HG03571 (cell line): ENCODE data around the gene PDE5A.
A peak's percentile ranks its signal among the peaks of the same experiment; 100 is the strongest.
"Not testable (repeated sequence)": the region's sequence is repeated elsewhere in the genome, so short reads cannot be mapped to it uniquely, and the experiment has no call there.

Source experiments
- ATAC-seq: cut with Tn5 transposase; IDR thresholded peaks from one replicate; pipeline ENCODE4 v1.9.1; 2021; ENCODE audit not compliant: unreplicated experiment

Gene PDE5A

DNA sequence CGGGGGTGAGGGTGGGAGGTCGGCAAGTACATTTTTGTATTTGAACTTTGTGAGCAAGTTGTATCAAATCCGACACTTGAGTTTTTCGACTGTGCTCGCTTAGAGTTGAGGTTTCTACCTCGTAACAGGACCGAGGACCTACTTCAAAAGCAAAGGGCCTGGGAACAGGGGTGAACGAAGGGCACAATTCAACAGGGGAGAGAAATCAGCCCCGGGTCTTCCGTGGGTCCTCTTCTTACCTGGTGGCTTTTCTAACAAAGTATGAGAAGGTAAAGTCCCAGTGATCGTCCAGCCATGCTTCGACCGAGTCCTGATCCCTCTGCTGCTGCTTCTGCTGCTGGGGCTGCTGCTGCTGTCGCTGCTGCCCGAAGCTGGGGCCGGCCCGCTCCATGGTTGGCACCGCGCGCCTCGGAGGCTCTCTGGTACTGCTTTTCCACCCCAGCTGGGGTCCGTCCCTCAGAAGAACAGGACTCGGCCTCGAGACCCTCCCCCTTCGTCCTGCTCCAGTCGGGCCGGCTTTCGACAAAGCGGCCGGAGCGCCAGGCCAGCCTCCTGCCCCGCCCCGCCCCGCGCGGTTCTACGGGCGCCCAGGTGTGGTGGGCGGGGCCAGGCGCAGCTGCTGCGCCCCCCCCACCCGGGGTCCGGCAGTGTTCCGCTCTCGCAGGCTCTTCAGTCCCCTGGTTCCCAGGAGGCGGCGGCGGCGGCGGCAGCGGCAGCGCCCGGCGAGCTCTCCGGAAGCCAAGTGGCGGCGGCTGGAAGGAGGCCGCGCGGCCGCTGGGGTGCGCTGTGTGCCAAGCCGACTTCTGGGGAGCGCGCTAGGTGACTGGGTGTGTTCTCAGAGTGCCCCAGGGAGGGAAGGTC, at the start of gene PDE5A:
TSS of gene PDE5A (minus strand) at position 524 of the 861 bp plus-strand sequence. CDS start at position 391, 133 bp downstream.
- peak; percentile 90 for ATAC-seq

DNA sequence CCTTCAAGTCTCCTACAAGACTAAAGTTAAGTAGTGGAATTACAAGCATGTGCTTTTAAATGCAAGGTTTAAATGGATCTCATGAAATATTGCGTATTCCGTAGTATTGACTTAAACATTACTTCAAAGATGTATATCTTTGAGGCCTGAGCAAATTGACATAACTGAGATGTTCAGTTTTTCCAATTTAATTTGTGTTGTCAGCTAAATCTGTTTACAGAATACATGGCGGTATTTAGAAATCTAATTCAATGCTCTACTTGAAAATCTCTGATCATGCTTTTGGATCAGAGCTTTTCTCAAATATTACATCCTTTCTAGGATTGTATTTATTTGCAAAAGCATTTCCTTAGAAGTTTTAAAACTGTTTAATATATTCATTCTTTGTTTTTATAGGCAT, 47.5 kb upstream of the PDE5A start:
- no peak for ATAC-seq

DNA sequence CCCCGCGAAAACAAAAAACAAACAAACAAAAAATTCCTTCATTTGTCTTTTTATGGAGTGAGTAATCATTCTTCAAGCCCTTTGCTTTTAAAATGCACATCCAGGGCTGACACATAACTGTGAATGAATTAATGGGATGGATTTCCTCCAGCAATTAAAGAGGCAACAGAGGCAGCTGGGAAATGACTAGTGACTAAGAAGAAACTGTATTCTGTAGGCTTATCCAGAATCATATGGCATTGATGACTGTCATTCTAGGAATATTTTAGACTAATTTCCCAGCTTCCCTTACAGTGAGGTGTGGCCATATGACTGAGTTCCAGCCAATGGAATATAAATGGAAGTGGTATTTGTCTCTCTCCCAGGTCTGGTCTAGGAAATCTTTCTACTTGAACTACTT, 46.8 kb upstream of the PDE5A start:
- no peak for ATAC-seq

DNA sequence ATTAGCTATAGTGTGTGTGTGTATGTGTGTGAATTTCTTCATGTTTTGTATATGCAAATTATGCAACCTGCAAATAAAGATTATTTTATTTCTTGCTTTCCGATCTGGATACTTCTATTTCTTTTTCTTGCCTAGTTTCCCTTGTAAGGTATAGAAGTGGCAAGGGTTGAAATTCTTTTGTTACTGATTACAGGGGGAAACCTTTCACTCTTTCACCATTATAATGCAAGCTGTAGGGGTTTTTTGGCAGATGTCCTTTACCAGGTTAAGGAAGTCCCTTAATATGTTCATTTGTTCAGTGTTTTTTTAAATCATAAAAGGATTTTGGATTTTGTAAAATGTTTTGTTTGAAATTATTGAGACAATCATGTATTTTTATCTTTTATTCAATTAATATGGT, 44.3 kb upstream of the PDE5A start:
- no peak for ATAC-seq

DNA sequence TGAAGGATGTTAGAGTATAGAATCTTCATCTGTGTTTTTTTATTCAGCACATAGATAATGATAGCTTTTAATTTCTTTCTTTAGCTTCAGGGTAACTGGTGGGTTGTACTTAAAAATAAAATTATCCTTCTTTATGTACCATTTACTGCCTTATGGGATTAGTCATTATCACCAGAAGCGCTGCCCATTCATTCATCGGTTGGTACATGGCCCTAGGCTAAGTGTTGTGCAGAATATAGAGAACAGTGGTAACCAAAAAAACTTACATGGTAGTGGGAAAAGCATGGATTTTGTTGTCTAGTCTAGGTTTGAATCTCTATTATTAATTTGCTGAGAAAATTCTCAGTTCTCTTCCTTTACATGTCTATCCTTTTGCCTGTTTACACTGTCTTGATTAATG, 43.5 kb upstream of the PDE5A start:
- ATAC-seq = no peak

DNA sequence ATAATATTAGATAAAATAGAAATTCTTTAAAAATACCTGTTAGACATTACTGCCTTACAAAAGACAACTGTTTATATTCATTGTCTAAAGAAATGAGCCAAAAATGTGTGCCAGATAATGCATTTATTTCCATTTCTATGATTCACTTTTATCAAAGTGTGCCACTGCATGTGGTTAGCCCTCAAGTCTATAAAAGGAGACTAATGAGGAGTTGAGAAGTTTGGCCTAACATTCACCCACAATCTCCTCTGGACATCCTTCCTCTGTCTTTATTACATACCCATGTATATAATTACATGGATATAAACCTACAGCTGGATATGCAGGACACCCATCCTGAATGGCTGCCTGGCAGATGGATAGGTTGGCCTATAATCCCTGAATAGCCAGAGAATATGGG, 42.6 kb upstream of the PDE5A start:
- ATAC-seq = no peak

DNA sequence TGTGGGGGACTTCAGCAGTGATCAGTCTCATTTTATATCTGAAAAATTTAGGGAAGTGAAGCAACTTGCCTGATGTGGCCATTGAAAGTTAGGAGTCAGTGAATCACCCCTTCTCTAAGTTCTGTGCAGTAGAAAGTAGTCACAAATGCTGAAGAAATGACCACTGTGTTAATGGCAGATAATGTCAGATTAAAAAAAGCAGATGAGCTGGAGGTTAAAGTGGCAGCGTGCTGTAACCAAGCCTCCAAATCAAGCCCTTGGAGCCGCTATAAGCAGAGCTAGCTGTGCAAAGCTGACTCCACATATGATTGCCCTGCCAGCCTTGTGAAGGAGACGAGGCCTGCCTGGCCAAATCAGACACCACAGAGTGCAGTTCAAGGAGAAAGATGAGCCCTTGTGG, 39.2 kb upstream of the PDE5A start:
- ATAC-seq = no peak

DNA sequence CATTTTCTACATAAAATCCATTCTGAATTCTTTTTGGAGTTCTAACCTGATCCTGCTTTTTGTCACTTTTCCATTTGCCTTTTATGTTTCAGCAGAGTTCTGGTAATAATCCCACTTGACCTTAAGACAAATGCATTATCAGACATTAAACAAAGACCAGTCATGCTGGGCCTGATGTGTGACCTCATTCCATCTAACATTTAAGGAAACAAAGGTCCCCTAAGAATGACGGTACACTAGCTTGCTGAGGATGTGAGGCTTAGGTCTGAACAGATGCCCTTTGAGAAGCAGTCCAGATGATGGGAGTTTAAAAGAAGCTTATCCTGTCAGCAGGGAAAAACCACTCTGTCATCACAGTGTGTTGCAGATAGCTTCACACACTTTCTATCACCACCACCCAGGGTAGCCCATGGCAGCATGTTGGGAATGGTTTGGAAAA, 38.1 kb upstream of the PDE5A start:
- no peak for ATAC-seq

DNA sequence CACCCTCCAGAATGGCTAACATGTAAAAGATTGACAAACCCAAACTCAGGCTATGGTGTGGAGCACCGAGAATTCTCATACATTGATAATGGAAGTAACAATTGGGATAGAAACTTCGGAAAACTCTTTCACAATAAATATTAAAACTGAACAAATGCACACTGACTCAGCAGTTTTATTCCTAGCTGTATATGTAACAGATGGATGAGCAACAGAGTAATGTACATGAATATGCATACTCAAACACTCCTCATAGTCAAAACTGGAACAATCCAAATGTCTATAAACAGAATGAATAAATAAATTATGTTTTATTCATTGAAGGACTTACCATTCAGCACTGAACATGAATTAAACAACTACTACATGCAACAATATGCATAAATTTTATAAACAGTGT, 37.1 kb upstream of the PDE5A start:
- ATAC-seq = no peak

DNA sequence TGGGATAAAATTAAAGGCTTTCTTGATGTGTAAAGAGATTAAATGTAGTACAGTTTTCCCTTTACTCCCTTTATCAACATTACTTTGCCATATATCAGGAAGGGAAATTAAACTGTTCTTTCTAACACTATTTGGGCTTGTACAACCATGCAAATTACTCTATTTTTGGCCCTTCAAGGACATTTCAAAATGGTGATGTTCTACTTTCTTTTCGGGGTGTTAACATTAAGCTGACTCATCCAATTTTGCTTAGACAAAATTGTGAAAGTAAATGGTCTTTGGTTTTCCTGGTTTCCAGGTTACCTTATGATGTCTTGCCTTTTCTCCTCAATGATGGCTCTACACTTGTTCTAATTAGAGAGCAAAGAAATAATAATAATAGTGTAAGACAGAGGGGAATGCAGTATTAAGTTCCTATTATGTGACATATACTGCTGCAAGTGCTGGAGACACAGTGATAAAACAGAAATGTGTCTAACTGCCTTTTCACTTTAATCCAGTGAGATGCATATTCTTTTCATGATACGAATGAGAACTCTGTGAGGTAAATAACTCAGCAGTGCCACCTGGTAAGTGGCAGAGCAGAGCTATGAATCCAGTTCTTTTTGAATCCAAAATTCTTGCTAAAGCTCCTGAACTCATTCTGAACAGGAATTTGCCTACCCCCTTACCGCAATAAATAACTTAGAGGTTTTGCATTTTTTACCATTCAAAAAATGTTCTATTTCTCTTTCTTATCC, 35.7 kb upstream of the PDE5A start:
- no peak for ATAC-seq

DNA sequence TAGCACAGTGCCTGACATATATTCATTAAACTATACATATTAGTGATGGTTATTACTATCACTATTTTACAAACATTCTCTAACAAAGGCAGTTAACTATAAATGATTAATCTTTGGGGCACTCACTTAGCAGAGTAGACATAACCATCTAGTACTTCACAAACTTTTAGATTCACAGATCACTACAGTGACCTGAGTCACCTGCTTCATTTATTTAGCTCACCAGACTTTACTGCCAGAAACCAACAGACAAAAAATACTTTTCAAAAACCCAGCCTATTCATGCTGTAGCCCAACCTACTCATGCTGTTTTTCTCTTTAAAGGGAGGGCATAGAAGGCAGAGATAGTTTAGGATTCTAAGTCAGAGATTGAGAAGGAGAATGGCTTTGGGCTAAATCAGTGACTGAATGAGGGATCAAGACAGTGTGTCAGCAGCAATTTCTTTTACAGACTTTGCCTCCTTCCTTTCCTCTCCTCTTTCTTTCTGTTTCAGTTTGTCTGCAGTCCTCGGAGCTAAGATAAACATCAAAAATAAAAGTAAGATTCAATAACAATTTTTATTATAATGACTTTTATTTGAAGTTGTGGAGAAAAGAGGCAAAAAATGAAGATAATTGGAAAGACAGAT, 34.7 kb upstream of the PDE5A start:
- ATAC-seq = no peak

DNA sequence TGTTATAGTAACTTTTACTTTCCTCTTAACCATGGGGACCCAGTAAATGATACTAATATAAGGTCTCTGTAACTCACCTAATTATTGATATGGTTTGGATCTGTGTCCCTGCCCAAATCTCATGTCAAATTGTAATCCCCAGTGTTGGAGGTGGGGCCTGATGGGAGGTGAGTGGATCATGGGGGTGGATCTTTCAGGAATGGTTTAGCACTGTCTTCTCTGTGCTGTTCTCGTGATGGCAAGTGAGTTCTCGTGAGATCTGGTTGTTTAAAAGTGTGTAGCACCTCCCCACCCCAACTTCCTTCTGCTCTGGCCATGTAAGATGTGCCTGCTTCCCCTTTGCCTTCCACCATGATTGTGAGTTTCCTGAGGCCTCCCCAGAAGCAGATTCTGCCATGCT, 34.0 kb upstream of the PDE5A start:
- not testable (repeated sequence) for ATAC-seq

DNA sequence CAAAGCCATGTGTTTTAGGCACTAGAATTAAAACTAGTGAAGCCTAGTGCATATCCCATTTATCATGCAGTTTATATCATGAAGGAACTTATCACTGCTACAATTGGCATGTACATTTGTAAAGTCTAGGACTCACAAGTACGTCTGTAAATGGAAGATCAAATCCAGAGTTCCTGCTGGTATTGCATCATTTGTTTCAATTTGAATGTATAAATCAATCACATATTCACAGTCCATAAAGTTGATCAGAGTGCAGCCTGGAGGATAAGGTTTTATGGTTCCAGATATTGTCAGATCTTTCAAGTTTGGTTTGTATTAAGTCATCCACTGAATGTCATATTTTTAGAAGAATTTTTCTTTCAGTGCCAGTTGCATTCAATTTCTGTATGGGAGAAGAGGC, 32.6 kb upstream of the PDE5A start:
- no peak for ATAC-seq

DNA sequence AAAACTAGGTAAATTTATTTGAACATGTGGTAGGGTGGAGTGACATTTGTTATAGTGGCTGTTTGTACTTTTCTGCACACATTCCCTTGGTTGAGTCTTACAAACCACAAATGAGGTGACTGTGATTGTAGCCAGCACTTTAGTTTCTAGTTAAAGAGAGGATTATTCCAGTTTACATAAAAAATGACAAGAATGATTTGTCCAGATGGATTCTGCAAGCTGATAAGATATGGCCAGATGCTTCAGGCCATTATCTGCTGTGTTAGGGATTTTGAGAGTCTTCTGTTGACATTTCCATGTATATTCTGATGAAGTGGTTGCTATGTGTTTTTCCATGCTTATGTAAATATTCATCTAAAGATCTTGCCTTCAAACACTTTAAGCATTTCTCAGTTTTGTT, 31.0 kb upstream of the PDE5A start:
- ATAC-seq = no peak

DNA sequence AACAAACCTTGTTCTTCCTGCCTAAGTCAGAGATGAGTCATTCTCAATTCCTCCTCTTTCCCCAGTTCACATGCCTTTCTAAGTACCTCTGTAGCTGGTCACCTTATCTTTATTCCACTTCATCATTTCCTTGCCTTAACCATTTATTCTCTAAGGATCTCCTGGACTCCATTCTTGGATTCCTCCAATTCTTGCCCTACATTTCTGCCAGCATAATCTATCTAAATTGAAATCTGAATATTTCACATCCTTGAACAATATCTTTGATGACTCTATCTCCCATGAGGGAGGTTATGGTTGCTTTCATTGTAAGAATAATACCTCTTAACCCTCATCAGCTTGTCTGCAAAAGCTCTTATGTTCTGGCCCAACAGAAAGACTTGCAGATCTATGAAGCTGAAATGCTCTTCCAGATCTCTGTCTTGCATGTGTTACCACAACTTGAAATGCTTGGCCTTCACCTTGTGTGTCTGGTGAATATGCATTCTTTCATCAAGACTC, 28.6 kb upstream of the PDE5A start:
- ATAC-seq = no peak

DNA sequence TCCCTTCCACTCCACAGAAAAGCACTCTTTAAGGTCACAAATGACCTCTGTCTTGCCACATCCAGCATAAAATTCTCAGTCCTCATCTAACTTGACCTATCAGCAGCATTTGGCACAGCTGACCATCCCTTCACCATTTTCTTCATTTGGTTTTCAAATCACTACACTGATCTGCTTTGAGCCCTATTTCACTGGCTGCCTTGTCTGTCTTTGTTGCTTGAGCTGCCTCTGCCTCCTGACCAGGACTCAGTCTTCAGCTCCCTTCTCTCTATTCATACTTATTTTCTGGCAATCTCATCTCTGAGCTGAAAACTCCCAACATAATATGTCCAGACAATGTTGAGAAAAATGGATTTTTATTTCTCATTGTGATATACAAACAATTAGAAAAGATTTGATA, 27.7 kb upstream of the PDE5A start:
- ATAC-seq = no peak

DNA sequence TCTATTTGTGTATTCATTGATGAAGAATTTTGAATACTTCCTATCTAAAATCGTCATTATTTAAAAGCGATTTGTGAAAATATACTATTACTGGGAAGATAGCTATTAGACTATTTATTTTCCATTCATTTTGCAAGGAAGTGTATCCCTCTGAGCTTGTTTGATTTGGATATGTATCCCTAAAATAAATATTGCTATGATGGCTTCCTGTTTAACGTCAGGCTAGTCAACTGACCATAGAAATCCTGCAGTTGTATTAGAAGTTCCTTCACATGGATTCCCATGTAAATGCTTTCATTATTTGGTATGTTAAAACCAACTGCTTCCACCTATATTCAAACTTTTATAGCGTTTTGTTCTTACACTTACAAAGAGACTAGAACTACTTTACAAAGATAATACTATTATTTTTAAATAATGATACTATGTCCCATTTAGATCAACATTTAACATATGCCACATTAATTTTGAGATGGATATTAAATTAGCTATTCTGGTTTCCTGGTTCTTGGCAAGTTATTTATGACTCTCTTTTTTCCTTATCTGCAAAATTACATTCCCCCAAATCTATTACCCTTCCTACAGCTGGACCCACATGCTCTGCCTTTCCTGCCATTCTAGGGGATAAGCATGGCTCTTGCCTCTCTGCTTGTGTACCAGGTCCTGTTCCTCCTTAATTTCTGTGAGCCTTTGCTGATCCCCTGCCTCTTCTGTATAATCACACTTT, 26.7 kb upstream of the PDE5A start:
- ATAC-seq = no peak

DNA sequence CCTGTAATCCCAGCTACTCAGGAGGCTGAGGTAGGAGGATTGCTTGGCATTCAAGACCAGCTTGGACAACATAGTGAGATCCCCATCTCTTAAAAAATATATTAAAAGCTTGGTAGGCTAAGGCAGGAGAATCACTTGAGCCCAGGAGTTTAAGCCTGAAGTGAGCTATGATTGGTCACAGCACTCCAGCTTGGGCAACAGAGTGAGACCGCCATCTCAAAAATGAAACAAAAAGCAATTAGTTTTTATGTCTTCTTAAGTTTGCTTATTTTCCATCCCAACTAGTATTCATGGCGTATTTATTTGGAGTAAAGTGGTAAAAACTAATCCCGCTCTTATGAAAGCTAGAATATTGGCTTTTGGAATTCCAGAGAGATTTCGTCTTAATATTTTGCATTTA, 25.4 kb upstream of the PDE5A start:
- no peak for ATAC-seq

DNA sequence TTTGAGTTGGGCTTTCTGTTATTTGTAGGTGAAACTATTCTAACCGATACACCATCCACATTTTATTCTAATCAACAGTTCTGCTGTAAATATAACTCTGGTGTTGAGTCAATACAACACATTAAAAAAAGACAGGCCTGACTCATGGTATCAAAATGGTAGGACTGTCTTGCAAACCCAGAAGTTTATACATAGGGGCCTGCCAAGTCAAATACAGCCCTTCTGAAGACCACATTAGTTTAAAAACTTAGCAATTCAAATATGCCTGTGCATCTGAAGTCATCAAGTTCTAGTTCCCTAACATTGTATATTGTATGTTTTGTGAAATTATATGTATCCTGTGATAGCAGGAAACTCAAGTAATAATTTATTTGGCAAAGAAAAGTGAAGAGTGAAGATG, 24.4 kb upstream of the PDE5A start:
- ATAC-seq = no peak

DNA sequence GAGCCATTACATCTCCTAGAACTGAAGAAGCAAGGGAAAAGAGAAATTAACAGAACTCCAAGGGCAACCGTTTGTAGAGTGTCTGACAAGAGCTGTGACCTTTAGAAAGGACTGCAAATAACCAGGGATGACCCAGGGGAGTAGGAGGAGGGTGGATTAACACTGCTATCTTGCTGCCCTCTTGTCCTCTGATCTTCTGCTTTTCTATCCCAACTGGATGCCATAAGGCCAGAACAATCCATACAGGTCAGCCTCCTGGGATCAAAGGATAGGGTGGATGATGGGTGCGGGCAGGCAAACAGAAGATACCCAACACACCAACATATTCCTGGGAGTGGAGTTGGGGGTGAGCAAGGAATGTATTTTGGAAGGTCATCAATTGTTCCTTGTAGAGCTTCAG, 19.8 kb upstream of the PDE5A start:
- ATAC-seq = no peak

DNA sequence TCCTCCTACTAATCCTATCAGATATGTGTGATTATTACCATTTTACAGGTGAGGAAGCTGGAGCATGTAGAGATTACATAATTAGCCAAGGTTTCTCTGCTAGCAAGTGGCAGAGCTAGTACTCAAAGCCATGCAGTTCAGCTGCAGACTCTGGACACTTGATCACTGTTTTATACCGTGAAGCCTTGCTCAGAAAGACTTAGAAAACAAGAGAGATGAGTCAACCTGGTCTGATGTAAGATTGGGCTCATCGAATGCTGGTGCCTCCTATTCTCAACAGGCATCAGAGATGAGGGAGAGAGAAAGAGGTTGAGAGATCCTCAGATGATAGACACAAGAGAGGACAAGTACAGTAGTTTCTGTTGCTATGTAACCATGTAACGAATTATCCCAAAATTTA, 19.0 kb upstream of the PDE5A start:
- no peak for ATAC-seq
